ENCODE measurements around the gene TNFAIP8L2.

Gene TNFAIP8L2

GRCh38 chr1:151157067-151157531 lies 650 bp downstream of the TNFAIP8L2 start:
- TF ChIP-seq CREB1 (IDR thresholded peaks at IDR 0.05; ENCODE audit: low read depth) (no peak), TAF1 (IDR thresholded peaks at IDR 0.05; ENCODE audit: low read depth) (no peak), RAD21 (IDR thresholded peaks at IDR 0.05; ENCODE audit: low read depth) (no peak), REST (IDR thresholded peaks at IDR 0.05; ENCODE audit: low read depth) (no peak), FOXM1 (IDR thresholded peaks at IDR 0.05; ENCODE audit: borderline replicate concordance, low read depth) (no peak), EGR1 (IDR thresholded peaks at IDR 0.05) (no peak), MAX (IDR thresholded peaks at IDR 0.05) (no peak)

GRCh38 chr1:151158326-151158725 lies 1.9 kb downstream of the TNFAIP8L2 start:
- no peak for TF ChIP-seq YY1 (IDR thresholded peaks at IDR 0.05; ENCODE audit: low read depth)
- TF ChIP-seq EGR1 (IDR thresholded peaks at IDR 0.05): no peak
- no peak for TF ChIP-seq ZBTB7A (IDR thresholded peaks at IDR 0.05; ENCODE audit: low read depth)
- no peak for TF ChIP-seq REST (IDR thresholded peaks at IDR 0.05; ENCODE audit: low read depth)
- no peak for TF ChIP-seq NFIC (IDR thresholded peaks at IDR 0.05)
- no peak for TF ChIP-seq USF1 (IDR thresholded peaks at IDR 0.05)

- no peak for TF ChIP-seq TAF1 (IDR thresholded peaks at IDR 0.05; ENCODE audit: low read depth)
Measured at GRCh38 chr1:151158751-151159251, 2.4 kb downstream of the TNFAIP8L2 start.

- TF ChIP-seq EP300 (IDR thresholded peaks at IDR 0.05; ENCODE audit: borderline replicate concordance) (no peak), CREB1 (IDR thresholded peaks at IDR 0.05; ENCODE audit: low read depth) (no peak), NFIC (IDR thresholded peaks at IDR 0.05) (no peak), MAX (IDR thresholded peaks at IDR 0.05) (no peak), YY1 (IDR thresholded peaks at IDR 0.05; ENCODE audit: low read depth) (no peak), EGR1 (IDR thresholded peaks at IDR 0.05) (no peak), ZBTB7A (IDR thresholded peaks at IDR 0.05; ENCODE audit: low read depth) (no peak), TEAD4 (IDR thresholded peaks at IDR 0.05) (no peak), USF1 (IDR thresholded peaks at IDR 0.05) (no peak), TCF12 (IDR thresholded peaks at IDR 0.05; ENCODE audit: low read depth) (no peak), CEBPB (IDR thresholded peaks at IDR 0.05) (no peak), RAD21 (IDR thresholded peaks at IDR 0.05; ENCODE audit: low read depth) (no peak), FOXM1 (IDR thresholded peaks at IDR 0.05; ENCODE audit: borderline replicate concordance, low read depth) (no peak), TAF1 (IDR thresholded peaks at IDR 0.05; ENCODE audit: low read depth) (no peak)
Measured at GRCh38 chr1:151159373-151159772, 2.9 kb downstream of the TNFAIP8L2 start.

GRCh38 chr1:151164732-151165280 lies 8.4 kb downstream of the TNFAIP8L2 start:
- no peak for TF ChIP-seq TEAD4 (IDR thresholded peaks at IDR 0.05)
- no peak for TF ChIP-seq FOXM1 (IDR thresholded peaks at IDR 0.05; ENCODE audit: borderline replicate concordance, low read depth)
- no peak for TF ChIP-seq CEBPB (IDR thresholded peaks at IDR 0.05)
- no peak for TF ChIP-seq EGR1 (IDR thresholded peaks at IDR 0.05)
- TF ChIP-seq USF1 (IDR thresholded peaks at IDR 0.05): no peak
- no peak for TF ChIP-seq YY1 (IDR thresholded peaks at IDR 0.05; ENCODE audit: low read depth)
- no peak for TF ChIP-seq RAD21 (IDR thresholded peaks at IDR 0.05; ENCODE audit: low read depth)
- no peak for TF ChIP-seq TAF1 (IDR thresholded peaks at IDR 0.05; ENCODE audit: low read depth)
- TF ChIP-seq NFIC (IDR thresholded peaks at IDR 0.05): no peak
- TF ChIP-seq CREB1 (IDR thresholded peaks at IDR 0.05; ENCODE audit: low read depth): no peak
- TF ChIP-seq REST (IDR thresholded peaks at IDR 0.05; ENCODE audit: low read depth): no peak
- TF ChIP-seq TCF12 (IDR thresholded peaks at IDR 0.05; ENCODE audit: low read depth): no peak
- TF ChIP-seq ZBTB7A (IDR thresholded peaks at IDR 0.05; ENCODE audit: low read depth): no peak
